ENCODE data around the gene CADPS2.

GRCh38 chr7:122702872-122703510 lies 183.3 kb downstream of the CADPS2 start, which contains the start of gene RNF148:
- TF ChIP-seq CTCF (conservative IDR thresholded peaks at IDR 0.05 in 1 of 2, IDR thresholded peaks at IDR 0.05 in 1 of 2; ENCODE audit: low read depth in 1 of 2, low read length in 2 of 2) (no peak), EZH2 (IDR thresholded peaks at IDR 0.05; ENCODE audit: low read length, missing control alignments) (no peak)
